Panc1 (cell line): ENCODE results near the gene PRODH2.

ENCODE experiments used
- CTCF ChIP-seq: fragments of 450-650 bp; IDR thresholded peaks from 2 replicates; pipeline ENCODE4 v1.5.1; 2017; ENCODE audit warnings: mild to moderate bottlenecking
- POLR2AphosphoS5 ChIP-seq: IDR thresholded peaks from 2 replicates; pipeline ENCODE4 v1.6.1; 2012; ENCODE audit warnings: mild to moderate bottlenecking, low read depth, low read length, moderate library complexity
- REST ChIP-seq, 2 experiments: IDR thresholded peaks; 2 replicates each; pipeline ENCODE4 v1.6.1; 2011 to 2012; ENCODE audit warnings: low read depth in 2 of 2, control low read depth in 1 of 2, low read length in 1 of 2, mild to moderate bottlenecking in 1 of 2, moderate library complexity in 1 of 2; ENCODE audit not compliant: insufficient read depth in 1 of 2
- SIN3A ChIP-seq: IDR thresholded peaks from 2 replicates; pipeline ENCODE4 v1.6.1; 2012; ENCODE audit warnings: low read depth, mild to moderate bottlenecking, low read length, moderate library complexity, borderline replicate concordance; ENCODE audit not compliant: insufficient read depth
- TCF7L2 ChIP-seq: IDR thresholded peaks from 2 replicates; pipeline ENCODE4 v1.6.1; 2011; ENCODE audit warnings: mild to moderate bottlenecking, low read depth, low read length, inconsistent platforms

GRCh38 chr19:35785339-35785627 is 27.4 kb downstream of the PRODH2 start:
- TF ChIP-seq CTCF (no peak), POLR2AphosphoS5 (no peak), REST (IDR thresholded peaks at IDR 0.05; ENCODE audit: insufficient read depth in 1 of 2, low read depth in 2 of 2, low read length in 1 of 2) (no peak), SIN3A (no peak), TCF7L2 (no peak)
